ENCODE measurements around the gene BHLHE41. TPM values are rescaled to one million over a fixed set of nuclear protein-coding genes. Genes with fewer than 3 reads are reported as not detected.

BHLHE41 gene
- total RNA-seq, 1 experiment from 2014 or later = 4.3 TPM

- intact Hi-C loops (cut with micrococcal nuclease; ENCODE audit: unreplicated experiment) = no loop called here
- CTCF ChIA-PET = no interaction called here
- Histone ChIP-seq H3K4me1 (ENCODE audit: insufficient read depth, low read length, poor library complexity, severe bottlenecking) (no peaks in the 10 kb centered on the region), H3K36me3 (ENCODE audit: insufficient read depth, low read length, poor library complexity, severe bottlenecking) (no peaks in the 10 kb centered on the region), H3K27ac (ENCODE audit: low read depth, low read length, poor library complexity, severe bottlenecking) (no peak overlapping the region), H3K4me3 (ENCODE audit: low read depth, low read length, poor library complexity, severe bottlenecking) (no peak overlapping the region), H3K27me3 (replicated peaks; ENCODE audit: insufficient read depth, low read depth, low read length, poor library complexity) (no peaks in the 10 kb centered on the region), H3K9me3 (ENCODE audit: low read depth, low read length, poor library complexity, severe bottlenecking) (no peaks in the 10 kb centered on the region)
- BruUV-seq (replicated peaks) = no TSS peak
- POLR2A ChIA-PET (ENCODE audit: low non-redundant PET) = no interaction called here
- DNase-seq (ENCODE audit: low spot score) = no peak
- no peak for TF ChIP-seq CTCF (conservative IDR thresholded peaks at IDR 0.05; ENCODE audit: low read depth, low read length)
- no peak for TF ChIP-seq EZH2 (IDR thresholded peaks at IDR 0.05; ENCODE audit: borderline replicate concordance, low read depth, low read length, poor library complexity, severe bottlenecking)
Measured at GRCh38 chr12:26150736-26151450, 26.1 kb upstream of the BHLHE41 start.

- ChIA-PET POLR2A (ENCODE audit: low non-redundant PET) (no interaction called here), CTCF (no interaction called here)
- Histone ChIP-seq H3K4me1 (ENCODE audit: insufficient read depth, low read length, poor library complexity, severe bottlenecking) (no peaks in the 10 kb centered on the region), H3K4me3 (ENCODE audit: low read depth, low read length, poor library complexity, severe bottlenecking) (no peak overlapping the region), H3K36me3 (ENCODE audit: insufficient read depth, low read length, poor library complexity, severe bottlenecking) (no peaks in the 10 kb centered on the region), H3K27me3 (replicated peaks; ENCODE audit: insufficient read depth, low read depth, low read length, poor library complexity) (no peaks in the 10 kb centered on the region), H3K9me3 (ENCODE audit: low read depth, low read length, poor library complexity, severe bottlenecking) (no peaks in the 10 kb centered on the region), H3K27ac (ENCODE audit: low read depth, low read length, poor library complexity, severe bottlenecking) (no peak overlapping the region)
- TF ChIP-seq EZH2 (IDR thresholded peaks at IDR 0.05; ENCODE audit: borderline replicate concordance, low read depth, low read length, poor library complexity, severe bottlenecking) (no peak), CTCF (conservative IDR thresholded peaks at IDR 0.05; ENCODE audit: low read depth, low read length) (no peak)
- BruUV-seq (replicated peaks) = no TSS peak
- intact Hi-C loops (cut with micrococcal nuclease; ENCODE audit: unreplicated experiment) = no loop called here
- DNase-seq (ENCODE audit: low spot score) = no peak
Measured at GRCh38 chr12:26149968-26150500, 25.2 kb upstream of the BHLHE41 start.

- POLR2A ChIA-PET (ENCODE audit: low non-redundant PET) = no interaction called here
- intact Hi-C loops (cut with micrococcal nuclease; ENCODE audit: unreplicated experiment) = no loop called here
- DNase-seq (ENCODE audit: low spot score) = no peak
- TF ChIP-seq EZH2 (IDR thresholded peaks at IDR 0.05; ENCODE audit: borderline replicate concordance, low read depth, low read length, poor library complexity, severe bottlenecking) (no peak), CTCF (conservative IDR thresholded peaks at IDR 0.05; ENCODE audit: low read depth, low read length) (no peak)
- Histone ChIP-seq H3K9me3 (ENCODE audit: low read depth, low read length, poor library complexity, severe bottlenecking) (no peaks in the 10 kb centered on the region), H3K36me3 (ENCODE audit: insufficient read depth, low read length, poor library complexity, severe bottlenecking) (no peaks in the 10 kb centered on the region), H3K4me1 (ENCODE audit: insufficient read depth, low read length, poor library complexity, severe bottlenecking) (no peaks in the 10 kb centered on the region), H3K27me3 (replicated peaks; ENCODE audit: insufficient read depth, low read depth, low read length, poor library complexity) (no peaks in the 10 kb centered on the region), H3K4me3 (ENCODE audit: low read depth, low read length, poor library complexity, severe bottlenecking) (no peak overlapping the region), H3K27ac (ENCODE audit: low read depth, low read length, poor library complexity, severe bottlenecking) (no peak overlapping the region)
- CTCF ChIA-PET = no interaction called here
- no TSS peak for BruUV-seq (replicated peaks)
Measured at GRCh38 chr12:26148291-26148690, 23.5 kb upstream of the BHLHE41 start.

Data from A673 (cell line).